ENCODE measurements around the gene CHKA. TPM values are rescaled to one million over a fixed set of nuclear protein-coding genes. Genes with fewer than 3 reads are reported as not detected.

Gene CHKA
- total RNA-seq, 1 donor from 2014 or later: 10.6 TPM

DNA sequence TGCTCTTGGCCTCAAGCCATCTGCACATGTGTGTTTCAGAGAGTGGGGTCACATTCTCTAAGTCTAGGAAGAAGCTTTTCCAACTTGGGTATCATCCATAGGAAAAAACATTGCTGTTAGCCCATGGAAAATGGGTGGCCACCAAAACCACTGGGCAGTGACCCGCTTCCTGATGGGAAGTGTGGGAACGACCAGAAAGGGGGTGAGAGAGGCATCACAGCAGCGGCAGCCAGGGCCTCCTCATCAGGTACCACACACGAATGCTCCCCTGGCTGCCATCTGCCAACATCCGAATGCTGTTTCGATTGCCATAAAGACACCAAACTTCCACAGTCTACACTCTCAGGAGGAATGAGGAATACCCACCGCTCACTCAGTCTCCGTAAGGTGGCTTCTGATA lies 40.3 kb downstream of the CHKA start:
- intact Hi-C loops (cut with micrococcal nuclease): no loop called here
- ATAC-seq (no peak), DNase-seq (no peak)

DNA sequence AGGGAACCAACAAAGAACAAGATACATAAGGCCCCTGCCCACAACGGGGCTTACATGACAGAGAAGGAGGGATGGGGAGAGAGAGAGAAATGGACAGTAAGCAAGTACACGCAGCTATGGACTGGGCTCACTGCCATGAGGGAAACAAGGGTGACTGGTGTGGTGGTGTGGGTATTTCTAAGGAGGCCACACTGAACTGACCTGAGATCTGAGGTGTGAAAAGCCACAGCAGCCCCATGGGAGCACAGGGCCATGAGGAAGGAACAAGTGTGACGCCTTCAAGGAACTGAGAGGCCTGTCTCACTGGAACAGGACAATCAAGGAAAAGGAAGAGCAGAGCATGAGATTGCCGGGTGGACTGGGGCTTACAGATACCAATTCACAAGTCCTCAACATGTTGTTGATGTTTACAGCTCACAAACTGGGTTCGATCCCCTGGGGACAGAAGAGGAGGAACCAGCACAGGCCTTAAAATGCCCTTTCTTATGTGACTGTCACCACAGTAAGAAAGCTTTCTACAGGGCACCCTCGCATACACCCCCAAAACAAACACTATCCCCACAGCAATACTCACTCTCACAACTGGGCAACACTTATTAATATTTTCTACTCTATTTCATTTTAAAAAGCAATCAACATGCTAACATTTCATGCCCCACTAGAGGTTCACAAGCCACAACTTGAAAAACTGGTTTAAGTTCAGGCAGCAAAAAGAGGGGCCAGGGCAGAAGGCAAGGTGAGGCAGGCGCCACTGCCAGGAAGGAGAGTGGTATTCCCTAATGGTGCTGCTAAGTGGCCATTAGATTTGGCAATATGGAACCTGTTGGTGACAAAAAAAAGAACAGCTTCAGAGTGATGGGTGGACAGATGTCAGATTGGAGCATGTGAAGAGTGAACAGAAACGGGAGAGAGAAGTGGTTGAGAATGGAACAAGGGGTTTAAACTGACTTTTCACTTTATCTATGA lies 43.3 kb downstream of the CHKA start:
- intact Hi-C loops (cut with micrococcal nuclease): no loop called here
- DNase-seq (no peak), ATAC-seq (peak; percentile 74)

DNA sequence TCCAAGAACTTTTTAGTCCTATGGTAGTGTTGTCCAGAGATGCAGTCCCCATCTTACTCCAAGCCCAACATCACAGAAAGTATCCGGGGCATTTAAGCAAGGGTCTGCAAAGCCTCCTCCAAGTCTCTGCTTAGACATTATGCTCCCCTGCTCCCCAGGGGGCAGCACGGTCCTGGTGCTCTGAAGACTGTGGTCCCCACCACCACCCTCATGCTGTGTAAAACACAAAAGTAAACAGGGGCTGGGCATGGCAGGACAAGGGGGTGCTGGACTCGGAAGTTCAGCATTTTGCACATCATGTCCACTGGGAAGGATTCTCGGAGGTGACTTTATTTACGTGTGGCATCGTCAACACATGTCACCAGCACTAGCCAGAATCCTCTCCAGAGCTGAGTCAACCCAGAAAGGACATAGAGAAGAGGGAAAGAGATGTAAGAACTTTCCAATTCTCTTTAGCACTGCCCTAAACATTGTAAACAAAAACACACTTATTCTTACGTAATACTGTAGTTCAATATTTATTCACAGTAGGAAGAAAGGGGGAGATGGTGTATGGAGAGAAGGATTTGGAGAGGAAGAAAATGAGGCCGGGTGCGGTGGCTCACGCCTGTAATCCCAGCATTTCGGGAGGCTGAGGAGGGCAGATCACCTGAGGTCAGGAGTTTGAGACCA lies 44.7 kb downstream of the CHKA start:
- DNase-seq: no peak
- intact Hi-C loops (cut with micrococcal nuclease): no loop called here
- peak; percentile 27 for ATAC-seq

DNA sequence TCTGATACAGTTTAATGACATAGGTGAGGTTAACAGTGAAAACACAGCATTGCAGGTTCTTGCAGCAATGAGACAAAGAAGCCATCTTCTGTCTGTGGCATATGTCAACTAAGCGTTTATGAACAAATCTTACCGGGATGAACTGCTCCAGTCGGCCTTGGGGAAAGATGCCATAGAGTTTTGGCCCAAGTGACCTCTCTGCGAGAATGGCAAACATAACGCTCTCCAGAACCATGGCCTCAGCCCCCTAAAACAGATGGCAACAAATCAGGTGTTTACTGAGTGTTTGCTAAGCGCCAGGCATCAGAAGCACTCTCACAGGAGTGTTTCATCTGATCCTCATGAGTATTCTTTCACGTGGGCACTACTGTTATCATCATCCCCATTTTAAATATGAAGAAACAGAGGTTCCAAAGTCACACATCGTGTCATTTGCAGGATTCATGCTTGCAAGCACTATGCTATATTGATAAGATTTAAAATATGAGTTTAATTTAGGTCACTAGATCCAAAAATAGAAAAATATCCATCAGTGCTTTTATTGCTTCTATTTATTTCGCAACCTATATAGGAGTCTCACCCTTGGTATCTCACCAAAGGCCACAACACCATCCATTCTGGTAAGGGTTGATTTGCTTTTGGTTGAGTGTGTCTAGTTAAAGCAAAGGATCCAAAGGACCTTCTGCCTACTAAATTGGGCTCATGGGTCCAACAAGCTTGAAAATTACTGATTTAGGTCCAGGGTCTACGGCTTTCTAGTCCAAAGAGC lies 46.4 kb downstream of the CHKA start:
- intact Hi-C loops (cut with micrococcal nuclease): no loop called here
- DNase-seq: no peak
- no peak for ATAC-seq

GRCh38 chr11:68071281-68072048 lies 49.7 kb downstream of the CHKA start:
- intact Hi-C loops (cut with micrococcal nuclease): no loop called here
- ATAC-seq (no peak), DNase-seq (no peak)

DNA sequence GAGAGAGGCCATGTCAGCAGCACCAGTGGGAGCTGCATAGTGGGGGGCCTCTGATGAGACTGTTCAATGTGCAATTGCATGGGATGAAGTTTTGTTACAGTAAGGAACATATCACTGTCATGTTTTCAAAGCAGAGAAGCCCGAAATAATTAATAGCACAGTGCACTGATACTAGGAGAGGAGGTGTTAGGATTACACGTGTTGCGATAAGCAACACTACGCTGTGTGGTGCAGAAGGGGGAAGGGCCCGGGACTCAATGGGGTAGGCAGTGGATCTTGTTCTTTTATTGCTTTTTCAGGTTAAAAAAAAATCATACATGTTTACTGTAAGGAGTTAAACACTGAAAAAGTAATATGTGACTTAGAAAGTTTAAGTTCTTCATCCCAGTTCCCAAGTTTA lies 53.2 kb downstream of the CHKA start:
- DNase-seq: no peak
- no peak for ATAC-seq
- intact Hi-C loops (cut with micrococcal nuclease): no loop called here

- intact Hi-C loops (cut with micrococcal nuclease): no loop called here
- ATAC-seq (peak; percentile 18), DNase-seq (no peak)
Measured at GRCh38 chr11:68066742-68067141, 54.4 kb downstream of the CHKA start.

GRCh38 chr11:68065841-68066240 lies 55.3 kb downstream of the CHKA start:
- DNase-seq: no peak
- intact Hi-C loops (cut with micrococcal nuclease): no loop called here
- no peak for ATAC-seq

- no peak for DNase-seq
- peak; percentile 17 for ATAC-seq
- intact Hi-C loops (cut with micrococcal nuclease): no loop called here
Measured at GRCh38 chr11:68064926-68065325, 56.3 kb downstream of the CHKA start.

DNA sequence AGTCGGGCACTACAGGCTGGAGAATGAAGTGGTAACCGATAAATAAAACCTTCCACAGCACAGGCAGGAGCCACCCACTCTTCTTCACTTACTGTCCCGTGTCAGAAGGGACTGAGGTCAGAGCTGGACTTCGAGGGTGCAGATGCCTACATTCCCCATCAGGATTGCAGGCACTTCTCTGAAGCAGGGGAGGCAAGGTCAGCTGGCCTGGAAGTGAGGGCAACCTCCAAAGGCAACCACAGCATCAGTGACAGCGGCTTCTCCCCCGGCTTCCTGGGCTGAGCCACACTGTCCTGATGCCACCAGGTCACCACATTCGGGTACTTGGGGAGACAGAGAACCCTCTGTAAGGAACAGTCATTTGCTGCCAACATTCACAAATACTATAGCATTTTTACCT lies 59.7 kb downstream of the CHKA start:
- intact Hi-C loops (cut with micrococcal nuclease): no loop called here
- ATAC-seq (no peak), DNase-seq (no peak)

GRCh38 chr11:68057807-68058206 lies 63.4 kb downstream of the CHKA start:
- DNase-seq (no peak), ATAC-seq (no peak)
- intact Hi-C loops (cut with micrococcal nuclease): no loop called here

GRCh38 chr11:68056317-68057285 lies 64.6 kb downstream of the CHKA start:
- intact Hi-C loops (cut with micrococcal nuclease): no loop called here
- ATAC-seq (no peak), DNase-seq (no peak)

GRCh38 chr11:68053981-68054812 lies 67.0 kb downstream of the CHKA start:
- ATAC-seq (no peak), DNase-seq (no peak)
- intact Hi-C loops (cut with micrococcal nuclease): no loop called here

- peak; percentile 38 for ATAC-seq
- intact Hi-C loops (cut with micrococcal nuclease): no loop called here
- peak; percentile 31 for DNase-seq
Measured at GRCh38 chr11:68053117-68053516, 68.1 kb downstream of the CHKA start.

GRCh38 chr11:68052137-68052873 lies 68.9 kb downstream of the CHKA start:
- intact Hi-C loops (cut with micrococcal nuclease): no loop called here
- ATAC-seq (no peak), DNase-seq (no peak)
